Skeletal muscle satellite cell (primary cell): Measurements from ENCODE around the gene PIN4.
"Not testable (repeated sequence)": the region's sequence is repeated elsewhere in the genome, so short reads cannot be mapped to it uniquely, and the experiment has no call there.

Experiments used
- H3K27me3 ChIP-seq: 2 replicates; pipeline ENCODE4 v1.7.0; 2013; ENCODE audit warnings: low read length; ENCODE audit not compliant: control insufficient read depth, insufficient read depth
- H3K36me3 ChIP-seq: 2 replicates; pipeline ENCODE4 v1.7.0; 2013; ENCODE audit warnings: mild to moderate bottlenecking, control low read depth, low read length; ENCODE audit not compliant: insufficient read depth
- H3K4me1 ChIP-seq: 2 replicates; pipeline ENCODE4 v1.7.0; 2013; ENCODE audit warnings: low read length; ENCODE audit not compliant: control insufficient read depth, insufficient read depth
- H3K4me2 ChIP-seq: 2 replicates; pipeline ENCODE4 v1.7.0; 2013; ENCODE audit warnings: mild to moderate bottlenecking, low read length
- H3K4me3 ChIP-seq: 2 replicates; pipeline ENCODE4 v1.7.0; 2013; ENCODE audit warnings: low read length
- H3K9ac ChIP-seq: 2 replicates; pipeline ENCODE4 v1.7.0; 2013; ENCODE audit warnings: mild to moderate bottlenecking, low read depth, low read length, moderate library complexity
- H3K9me3 ChIP-seq: replicated peaks from 2 replicates; pipeline ENCODE4 v1.7.0; 2013; ENCODE audit warnings: mild to moderate bottlenecking, control low read depth, low read length

Gene PIN4

GRCh38 chrX:72203421-72203820, 21.9 kb downstream of the PIN4 start:
- Histone ChIP-seq H3K4me1 (peaks cover 23% of the 10 kb centered on the region), H3K9ac (no peak overlapping the region), H3K27me3 (no peaks in the 10 kb centered on the region), H3K4me3 (no peak overlapping the region), H3K36me3 (peaks cover 7% of the 10 kb centered on the region), H3K9me3 (no peaks in the 10 kb centered on the region), H3K4me2 (no peak overlapping the region)

DNA sequence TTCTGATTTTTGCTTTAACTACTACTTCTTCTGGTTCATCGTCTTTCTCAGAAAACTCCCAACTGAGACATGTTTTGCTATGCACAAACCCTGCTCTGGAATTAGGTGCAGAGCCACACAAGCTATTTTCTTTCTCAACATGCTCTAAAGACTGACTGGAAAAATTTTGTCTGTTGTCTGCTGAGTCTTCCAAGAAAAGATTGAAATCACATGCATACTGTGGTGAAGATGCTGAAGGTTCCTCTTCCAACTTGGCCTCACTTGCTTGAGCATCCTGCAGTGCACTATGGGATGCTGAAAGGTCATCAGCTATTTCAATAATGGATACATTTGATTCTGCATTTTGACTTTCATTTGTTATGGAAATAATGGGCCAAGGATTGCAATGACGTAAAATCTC, 24.1 kb downstream of the PIN4 start:
- Histone ChIP-seq H3K9ac (no peak overlapping the region), H3K4me1 (peaks cover 23% of the 10 kb centered on the region), H3K36me3 (no peaks in the 10 kb centered on the region), H3K4me2 (no peak overlapping the region), H3K9me3 (no peaks in the 10 kb centered on the region), H3K27me3 (no peaks in the 10 kb centered on the region), H3K4me3 (no peak overlapping the region)

DNA sequence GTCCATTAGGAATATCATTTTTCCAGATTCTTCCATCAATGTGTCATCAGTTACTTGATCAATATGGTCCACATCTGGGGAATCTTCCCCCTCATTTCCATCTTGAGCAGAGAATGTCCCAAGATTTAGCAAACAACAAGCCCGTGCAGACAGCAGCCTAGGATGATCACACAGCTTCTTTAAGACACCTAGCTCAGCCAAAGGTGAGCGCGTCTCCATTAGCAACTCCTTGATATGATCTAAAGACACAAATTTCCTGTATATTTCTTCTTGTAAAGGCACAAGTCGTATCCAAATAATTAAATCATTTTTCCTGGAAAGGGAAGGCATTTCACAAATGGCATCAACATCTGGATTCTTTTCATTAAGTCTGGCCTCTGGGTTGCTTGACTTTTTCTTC, 25.8 kb downstream of the PIN4 start:
- peaks cover 11% of the 10 kb centered on the region for H3K4me1 ChIP-seq
- H3K4me2 ChIP-seq = no peak overlapping the region
- H3K36me3 ChIP-seq = no peaks in the 10 kb centered on the region
- H3K4me3 ChIP-seq = no peak overlapping the region
- no peak overlapping the region for H3K9ac ChIP-seq
- peaks cover 1% of the 10 kb centered on the region for H3K27me3 ChIP-seq
- H3K9me3 ChIP-seq = no peaks in the 10 kb centered on the region

GRCh38 chrX:72208126-72208800, 26.7 kb downstream of the PIN4 start:
- H3K27me3 ChIP-seq = peaks cover 3% of the 10 kb centered on the region
- peaks cover 4% of the 10 kb centered on the region for H3K4me1 ChIP-seq

GRCh38 chrX:72216973-72217372, 35.4 kb downstream of the PIN4 start:
- Histone ChIP-seq H3K4me2 (no peak overlapping the region), H3K36me3 (no peaks in the 10 kb centered on the region)

More at GRCh38 chrX:72208126-72208800, 26.7 kb downstream of the PIN4 start:
- Histone ChIP-seq H3K9ac (no peak overlapping the region), H3K4me2 (no peak overlapping the region), H3K36me3 (no peaks in the 10 kb centered on the region), H3K4me3 (no peak overlapping the region), H3K9me3 (no peaks in the 10 kb centered on the region)

GRCh38 chrX:72220375-72220774, 38.8 kb downstream of the PIN4 start:
- not testable (repeated sequence) for H3K4me1 ChIP-seq, H3K9me3 ChIP-seq, H3K36me3 ChIP-seq, H3K4me3 ChIP-seq, H3K27me3 ChIP-seq, H3K9ac ChIP-seq, H3K4me2 ChIP-seq

More at GRCh38 chrX:72216973-72217372, 35.4 kb downstream of the PIN4 start:
- H3K4me1 ChIP-seq = peaks cover 5% of the 10 kb centered on the region
- H3K27me3 ChIP-seq = peaks cover 3% of the 10 kb centered on the region
- H3K9me3 ChIP-seq = no peaks in the 10 kb centered on the region
- H3K9ac ChIP-seq = no peak overlapping the region
- H3K4me3 ChIP-seq = no peak overlapping the region

GRCh38 chrX:72230290-72230689, 48.7 kb downstream of the PIN4 start:
- no peak overlapping the region for H3K9ac ChIP-seq
- no peak overlapping the region for H3K4me2 ChIP-seq
- H3K9me3 ChIP-seq = no peaks in the 10 kb centered on the region
- H3K4me3 ChIP-seq = no peak overlapping the region
- H3K36me3 ChIP-seq = no peaks in the 10 kb centered on the region
- H3K27me3 ChIP-seq = peaks cover 17% of the 10 kb centered on the region
- no peaks in the 10 kb centered on the region for H3K4me1 ChIP-seq

- H3K9ac ChIP-seq = no peak overlapping the region
- H3K4me3 ChIP-seq = no peak overlapping the region
- no peaks in the 10 kb centered on the region for H3K36me3 ChIP-seq
- H3K4me1 ChIP-seq = no peaks in the 10 kb centered on the region
- H3K27me3 ChIP-seq = peaks cover 11% of the 10 kb centered on the region
- H3K4me2 ChIP-seq = no peak overlapping the region
- no peaks in the 10 kb centered on the region for H3K9me3 ChIP-seq
Measured at GRCh38 chrX:72236841-72237240, 55.3 kb downstream of the PIN4 start.

DNA sequence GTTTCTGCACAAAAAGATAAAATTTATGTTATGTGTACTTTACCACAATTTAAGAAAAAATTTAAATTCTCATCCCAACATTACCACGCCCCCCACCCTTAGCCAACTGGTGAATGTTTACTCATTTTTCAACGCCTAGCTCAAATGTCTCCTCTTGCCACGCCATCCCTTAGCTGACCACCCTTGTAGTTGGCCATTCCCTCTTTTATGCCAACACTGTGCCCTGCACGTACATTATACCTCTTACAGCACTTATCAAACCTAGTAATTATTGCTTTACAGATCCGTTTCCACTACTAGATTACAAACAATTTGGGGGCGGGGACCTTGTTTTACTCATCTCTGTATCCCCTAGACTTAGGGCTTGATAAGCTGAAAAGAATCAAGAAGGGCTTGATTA, 56.6 kb downstream of the PIN4 start:
- H3K4me2 ChIP-seq = peak overlapping the region; percentile 85
- no peaks in the 10 kb centered on the region for H3K36me3 ChIP-seq
- peak overlapping the region; percentile 72 for H3K4me3 ChIP-seq
- H3K27me3 ChIP-seq = peaks cover 11% of the 10 kb centered on the region
- H3K9me3 ChIP-seq = no peaks in the 10 kb centered on the region
- no peaks in the 10 kb centered on the region for H3K4me1 ChIP-seq
- H3K9ac ChIP-seq = peak overlapping the region; percentile 75

DNA sequence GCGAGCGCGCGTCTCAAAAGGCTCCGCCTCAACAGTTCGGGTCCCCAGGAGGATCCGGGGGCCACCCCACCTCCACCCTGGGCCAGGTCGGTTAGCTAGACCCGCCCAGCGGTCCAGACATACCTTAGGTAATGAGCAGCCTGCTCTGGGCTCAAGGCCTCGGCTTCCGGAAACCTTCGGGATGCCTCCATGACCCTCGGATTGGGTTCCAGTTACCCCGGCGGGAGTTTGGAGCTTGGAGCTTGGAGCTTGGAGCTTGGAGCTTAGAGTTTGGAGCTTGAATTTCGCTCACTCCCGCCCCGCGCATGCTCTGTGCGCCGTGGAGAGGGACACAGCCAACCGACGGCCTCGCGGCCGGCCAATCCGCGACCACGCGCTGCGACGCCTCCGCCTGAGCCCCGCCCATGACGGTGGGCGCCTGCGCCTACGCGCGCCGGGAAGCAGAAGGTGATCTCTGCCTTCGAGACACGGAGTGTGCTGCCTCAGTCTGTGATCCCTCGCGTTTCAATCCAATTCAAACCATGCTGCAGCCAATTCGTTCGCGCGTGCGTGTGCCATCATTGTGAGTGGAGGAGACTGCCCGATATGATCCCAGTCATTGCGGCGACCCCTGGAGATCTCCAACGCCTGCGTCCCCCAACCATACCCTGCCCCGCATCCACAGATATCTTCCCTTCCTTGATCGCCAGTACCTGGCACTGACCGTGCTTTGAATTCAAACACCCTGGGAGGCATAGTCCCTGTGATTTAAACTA, 57.3 kb downstream of the PIN4 start, which contains the start of gene ERCC6L:
TSS of gene ERCC6L (minus strand) at position 307 of the 755 bp plus-strand sequence. CDS start at position 191, 116 bp downstream.
- Histone ChIP-seq H3K9me3 (no peaks in the 10 kb centered on the region), H3K4me1 (no peaks in the 10 kb centered on the region), H3K9ac (peak within 1 kb of the TSS; percentile 75), H3K36me3 (no peaks in the 10 kb centered on the region), H3K4me3 (peak within 1 kb of the TSS; percentile 72), H3K27me3 (peaks cover 11% of the 10 kb centered on the region), H3K4me2 (peak within 1 kb of the TSS; percentile 85)

- Histone ChIP-seq H3K9me3 (no peaks in the 10 kb centered on the region), H3K4me2 (no peak overlapping the region), H3K9ac (no peak overlapping the region), H3K36me3 (no peaks in the 10 kb centered on the region), H3K4me1 (no peaks in the 10 kb centered on the region), H3K4me3 (no peak overlapping the region), H3K27me3 (peaks cover 7% of the 10 kb centered on the region)
Measured at GRCh38 chrX:72240976-72241375, 59.4 kb downstream of the PIN4 start.
